Cardiac muscle cell (in vitro differentiated cells and primary cell): ENCODE measurements around the gene GALNT2. TPM values are rescaled to one million over a fixed set of nuclear protein-coding genes. Genes with fewer than 3 reads are reported as not detected.

Experiments used
- DNase-seq, 2 donors: peaks; one replicate each; pipeline versions ENCODE4 v3.0.0 to v3.0.0-alpha.2; 2010 to 2017; ENCODE audit warnings: low read depth in 1 of 2, low spot score in 1 of 2
- H3K27ac ChIP-seq: fragments of 200-600 bp; sonication (generic); 2 replicates; pipeline ENCODE4 v1.5.1; 2016
- H3K27me3 ChIP-seq: fragments of 200-600 bp; sonication (generic); 2 replicates; pipeline ENCODE4 v1.6.0; 2016; ENCODE audit warnings: control low read depth
- H3K36me3 ChIP-seq: fragments of 200-600 bp; sonication (generic); 2 replicates; pipeline ENCODE4 v1.5.1; 2016; ENCODE audit warnings: control low read depth
- H3K4me1 ChIP-seq: fragments of 200-600 bp; sonication (generic); 2 replicates; pipeline ENCODE4 v1.8.1; 2017; ENCODE audit warnings: low read depth, mild to moderate bottlenecking, mixed run types
- H3K4me3 ChIP-seq: fragments of 200-600 bp; sonication (generic); 2 replicates; pipeline ENCODE4 v1.5.1; 2016; ENCODE audit warnings: mild to moderate bottlenecking
- H3K9me3 ChIP-seq: fragments of 200-600 bp; sonication (generic); 2 replicates; pipeline ENCODE4 v1.5.1; 2017; ENCODE audit warnings: low read depth, mild to moderate bottlenecking, control low read depth
- CTCF ChIP-seq: IDR thresholded peaks from 2 replicates; pipeline ENCODE4 v1.5.1; 2012; ENCODE audit warnings: low read depth, mild to moderate bottlenecking, low read length
- polyA plus RNA-seq: library from polyadenylated mRNA; unstranded; fragments of >200 nt; fragmentation: Nextera tagmentation; extraction: Ambion mirVana; gene quantifications from 2 replicates; pipeline ENCODE4 v1.2.1, GENCODE V29; 2016
- total RNA-seq: library from RNA; depleted of rRNA; stranded (reverse); fragments of >200 nt; gene quantifications from 2 replicates; pipeline ENCODE4 v1.2.3, GENCODE V29; 2016

GALNT2 gene
- total and polyA plus RNA-seq, 2 experiments from 2014 or later: 71.4 to 92.1 TPM

DNA sequence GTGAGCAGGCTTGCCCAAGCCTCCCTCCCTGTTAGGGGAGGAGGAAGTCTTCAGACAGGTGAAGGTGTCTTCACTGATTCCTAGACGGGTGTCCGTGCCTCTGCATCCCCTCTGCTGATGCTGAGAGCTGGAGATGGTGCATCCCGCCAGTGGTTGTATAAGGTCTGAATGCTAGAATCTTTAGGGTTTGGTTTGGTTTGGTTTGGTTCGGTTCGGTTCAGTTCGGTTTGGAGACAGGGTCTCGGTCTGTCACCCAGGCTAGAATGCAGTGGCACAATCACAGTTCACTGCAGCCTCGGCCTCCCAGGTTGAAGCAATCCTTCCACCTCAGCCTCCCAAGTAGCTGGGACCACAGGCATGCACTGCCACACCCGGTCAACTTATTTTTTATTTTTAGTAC, 205.5 kb downstream of the GALNT2 start:
- Histone ChIP-seq H3K27ac (no peak overlapping the region), H3K36me3 (peaks cover 14% of the 10 kb centered on the region), H3K4me1 (peaks cover 21% of the 10 kb centered on the region), H3K9me3 (no peaks in the 10 kb centered on the region), H3K4me3 (no peak overlapping the region), H3K27me3 (no peaks in the 10 kb centered on the region)
- TF ChIP-seq CTCF: no peak
- DNase-seq: no peak

GRCh38 chr1:230273141-230273710, 206.2 kb downstream of the GALNT2 start:
- peaks cover 14% of the 10 kb centered on the region for H3K36me3 ChIP-seq
- no peak overlapping the region for H3K27ac ChIP-seq
- no peak for DNase-seq
- no peaks in the 10 kb centered on the region for H3K27me3 ChIP-seq
- no peaks in the 10 kb centered on the region for H3K9me3 ChIP-seq
- no peak for TF ChIP-seq CTCF
- no peak overlapping the region for H3K4me3 ChIP-seq
- peaks cover 19% of the 10 kb centered on the region for H3K4me1 ChIP-seq

GRCh38 chr1:230274254-230274653, 207.2 kb downstream of the GALNT2 start:
- Histone ChIP-seq H3K4me1 (peaks cover 15% of the 10 kb centered on the region), H3K36me3 (peaks cover 17% of the 10 kb centered on the region), H3K9me3 (no peaks in the 10 kb centered on the region), H3K4me3 (no peak overlapping the region), H3K27me3 (no peaks in the 10 kb centered on the region), H3K27ac (no peak overlapping the region)
- TF ChIP-seq CTCF: no peak
- DNase-seq: no peak

DNA sequence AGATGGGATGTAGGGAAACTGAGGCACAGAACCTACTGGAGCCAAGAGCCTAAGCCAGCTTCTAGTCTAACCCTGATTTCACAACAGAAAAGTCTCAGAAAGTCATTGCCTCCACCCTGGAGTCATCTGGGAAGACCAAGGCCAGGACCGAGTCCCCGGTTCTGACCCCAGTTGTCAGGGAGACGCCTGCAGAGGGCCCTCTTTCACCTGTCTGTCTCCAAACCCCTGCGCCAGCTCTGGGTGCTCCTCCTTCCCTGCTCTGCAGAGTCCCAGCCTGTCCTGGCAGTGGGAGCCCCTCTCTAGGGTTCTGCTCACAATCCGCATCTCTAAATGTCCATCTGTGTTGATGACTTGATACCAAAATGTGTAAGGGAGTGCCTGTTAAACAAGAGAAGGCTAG, 209.4 kb downstream of the GALNT2 start:
- DNase-seq: no peak
- H3K4me1 ChIP-seq: peaks cover 9% of the 10 kb centered on the region
- H3K36me3 ChIP-seq: peaks cover 17% of the 10 kb centered on the region
- H3K27ac ChIP-seq: no peak overlapping the region
- no peak overlapping the region for H3K4me3 ChIP-seq
- no peaks in the 10 kb centered on the region for H3K9me3 ChIP-seq
- no peaks in the 10 kb centered on the region for H3K27me3 ChIP-seq
- TF ChIP-seq CTCF: no peak

- DNase-seq: no peak
- no peaks in the 10 kb centered on the region for H3K27me3 ChIP-seq
- peaks cover 9% of the 10 kb centered on the region for H3K4me1 ChIP-seq
- no peak overlapping the region for H3K4me3 ChIP-seq
- H3K27ac ChIP-seq: no peak overlapping the region
- H3K9me3 ChIP-seq: no peaks in the 10 kb centered on the region
- TF ChIP-seq CTCF: no peak
- H3K36me3 ChIP-seq: peaks cover 17% of the 10 kb centered on the region
These were observed 210.4 kb downstream of the GALNT2 start for GRCh38 chr1:230277201-230278025.
